CD14-positive monocyte (primary cell): ENCODE measurements around the gene TMEM167B. TPM values are rescaled to one million over a fixed set of nuclear protein-coding genes. Genes with fewer than 3 reads are reported as not detected.

Source experiments
- DNase-seq, 3 donors: peaks; one replicate each; pipeline ENCODE4 v3.0.0-alpha.2; 2011 to 2022
- H2AFZ ChIP-seq: 2 replicates; pipeline ENCODE4 v1.6.0; 2012; ENCODE audit warnings: mild to moderate bottlenecking, low read depth, low read length, inconsistent platforms; ENCODE audit not compliant: insufficient read depth, poor library complexity, severe bottlenecking
- H3K27ac ChIP-seq, 2 donors: 1 replicate in 1 of 2; 2 replicates in 1 of 2; pipeline ENCODE4 v1.5.1; 2012 to 2013; ENCODE audit warnings: low read length in 2 of 2, control low read depth in 1 of 2, inconsistent platforms in 1 of 2, low read depth in 1 of 2, mild to moderate bottlenecking in 1 of 2
- H3K27me3 ChIP-seq, 2 donors: one replicate each; pipeline versions ENCODE4 v1.6.0 to v1.6.1; 2011 to 2013; ENCODE audit warnings: low read length in 2 of 2; ENCODE audit not compliant: control insufficient read depth in 2 of 2, insufficient read depth in 2 of 2
- H3K36me3 ChIP-seq, 2 donors: replicated peaks in 1 of 2; 1 replicate in 1 of 2; 2 replicates in 1 of 2; pipeline versions ENCODE4 v1.5.1 to v1.6.1; 2012 to 2013; ENCODE audit warnings: low read length in 2 of 2, control low read depth in 1 of 2, inconsistent platforms in 1 of 2, mild to moderate bottlenecking in 1 of 2; ENCODE audit not compliant: insufficient read depth in 2 of 2, control insufficient read depth in 1 of 2
- H3K4me1 ChIP-seq, 2 donors: 1 replicate in 1 of 2; 2 replicates in 1 of 2; pipeline versions ENCODE4 v1.5.1 to v1.6.1; 2012 to 2013; ENCODE audit warnings: low read length in 2 of 2, control low read depth in 1 of 2, inconsistent platforms in 1 of 2, mild to moderate bottlenecking in 1 of 2, moderate library complexity in 1 of 2; ENCODE audit not compliant: insufficient read depth in 2 of 2, control insufficient read depth in 1 of 2
- H3K4me2 ChIP-seq: replicated peaks from 2 replicates; pipeline ENCODE3; 2012; ENCODE audit warnings: low read length, moderate library complexity, mild to moderate bottlenecking; ENCODE audit not compliant: poor library complexity, severe bottlenecking; ENCODE audit errors: extremely low read depth
- H3K4me3 ChIP-seq, 3 experiments: fragments of 200-600 bp in 1 of 3; sonication (generic) in 1 of 3; replicated peaks in 1 of 3; 1 replicate in 2 of 3; 2 replicates in 1 of 3; pipeline ENCODE4 v1.5.1; 2011 to 2013; ENCODE audit warnings: low read length in 3 of 3, mild to moderate bottlenecking in 3 of 3, control low read depth in 2 of 3, low read depth in 2 of 3, inconsistent platforms in 1 of 3, moderate library complexity in 1 of 3
- H3K79me2 ChIP-seq: 2 replicates; pipeline ENCODE4 v1.6.0; 2012; ENCODE audit warnings: mild to moderate bottlenecking, control low read depth, inconsistent platforms, low read length, moderate library complexity; ENCODE audit not compliant: insufficient read depth
- H3K9ac ChIP-seq: 2 replicates; pipeline ENCODE4 v1.6.0; 2017; ENCODE audit warnings: low read length, mild to moderate bottlenecking; ENCODE audit not compliant: insufficient read depth, poor library complexity, severe bottlenecking
- H3K9me3 ChIP-seq, 2 donors: replicated peaks in 1 of 2; 1 replicate in 1 of 2; 2 replicates in 1 of 2; pipeline versions ENCODE4 v1.5.1 to v1.6.1; 2012 to 2013; ENCODE audit warnings: low read length in 2 of 2, control low read depth in 1 of 2; ENCODE audit not compliant: control insufficient read depth in 1 of 2, insufficient read depth in 1 of 2
- H4K20me1 ChIP-seq: 2 replicates; pipeline ENCODE4 v1.6.0; 2012; ENCODE audit warnings: mild to moderate bottlenecking, low read length, control low read depth, moderate library complexity; ENCODE audit not compliant: insufficient read depth
- H3K27ac Mint-ChIP-seq, 7 donors: one replicate each; pipeline ENCODE4 v1.8.0; 2020; ENCODE audit warnings: mild to moderate bottlenecking in 7 of 7, mixed read lengths in 7 of 7, moderate library complexity in 6 of 7, inconsistent platforms in 2 of 7
- H3K27me3 Mint-ChIP-seq, 3 donors: one replicate each; pipeline ENCODE4 v1.8.0; 2021 to 2022; ENCODE audit warnings: low read depth in 3 of 3, mild to moderate bottlenecking in 3 of 3, mixed read lengths in 3 of 3, moderate library complexity in 3 of 3, inconsistent platforms in 1 of 3
- H3K36me3 Mint-ChIP-seq, 2 donors: one replicate each; pipeline ENCODE4 v1.8.0; 2020; ENCODE audit warnings: mixed read lengths in 2 of 2, inconsistent platforms in 1 of 2, mild to moderate bottlenecking in 1 of 2
- H3K4me1 Mint-ChIP-seq: one replicate; pipeline ENCODE4 v1.8.0; 2020; ENCODE audit warnings: mild to moderate bottlenecking, mixed read lengths
- H3K4me3 Mint-ChIP-seq, 2 donors: one replicate each; pipeline ENCODE4 v1.8.0; 2020; ENCODE audit warnings: mild to moderate bottlenecking in 2 of 2, mixed read lengths in 2 of 2, moderate library complexity in 1 of 2
- H3K9me3 Mint-ChIP-seq, 7 donors: one replicate each; pipeline ENCODE4 v1.8.0; 2020 to 2022; ENCODE audit warnings: mixed read lengths in 7 of 7, mild to moderate bottlenecking in 6 of 7, moderate library complexity in 6 of 7, inconsistent platforms in 2 of 7
- WGBS: methylation state at CpG from one replicate; pipeline ENCODE4 v1.1.5; 2013; ENCODE audit warnings: missing lambda C conversion rate; ENCODE audit not compliant: insufficient coverage; 5-methylcytosine and 5-hydroxymethylcytosine counted together
- intact Hi-C, 2 donors: fragments of 100-400 bp; cut with micrococcal nuclease; formaldehyde crosslinking; loops; one replicate each; pipeline versions ENCODE4 v1.15.0 to v1.15.1; 2023
- polyA plus RNA-seq, 3 donors: library from polyadenylated mRNA; depleted of rRNA in 1 of 3; unstranded in 2 of 3; stranded (reverse) in 1 of 3; fragments of 300-500 nt in 2 of 3; fragments of >200 nt in 1 of 3; fragmentation: Illumina TruSeq in 2 of 3; gene quantifications; 1 replicate in 2 of 3; 2 replicates in 1 of 3; pipeline ENCODE4 v1.2.3, GENCODE V29; 2012 to 2021
- TF ChIP-seq, protein P1 (sequence below): fragments of 200-600 bp; IDR thresholded peaks from one replicate; pipeline ENCODE4 v1.8.0; 2022; ENCODE audit warnings: antibody characterized with exemption, mild to moderate bottlenecking

TMEM167B gene
- polyA plus RNA-seq, 3 donors: 39.2 to 50.8 (median 43.3) TPM

DNA sequence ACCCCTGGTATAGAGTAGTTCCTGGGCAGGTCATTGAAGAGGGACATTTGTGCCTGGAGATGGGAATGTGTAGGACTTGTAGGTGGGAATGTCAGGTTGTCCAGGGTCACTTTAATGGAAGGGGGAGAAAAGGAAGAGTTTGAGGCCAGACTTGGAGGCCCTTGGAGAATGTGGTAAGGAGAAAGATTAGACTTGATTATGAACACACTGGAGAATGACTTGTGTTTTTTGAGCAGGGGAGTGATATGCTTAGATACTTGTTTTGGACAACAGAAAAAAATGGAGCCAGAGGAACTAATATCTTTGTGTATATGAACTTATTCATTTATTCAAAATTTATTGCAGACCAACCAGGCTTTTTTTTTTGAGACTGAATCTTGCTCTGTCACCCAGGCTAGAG, 41.2 kb downstream of the TMEM167B start:
- TF ChIP-seq, protein P1, sequence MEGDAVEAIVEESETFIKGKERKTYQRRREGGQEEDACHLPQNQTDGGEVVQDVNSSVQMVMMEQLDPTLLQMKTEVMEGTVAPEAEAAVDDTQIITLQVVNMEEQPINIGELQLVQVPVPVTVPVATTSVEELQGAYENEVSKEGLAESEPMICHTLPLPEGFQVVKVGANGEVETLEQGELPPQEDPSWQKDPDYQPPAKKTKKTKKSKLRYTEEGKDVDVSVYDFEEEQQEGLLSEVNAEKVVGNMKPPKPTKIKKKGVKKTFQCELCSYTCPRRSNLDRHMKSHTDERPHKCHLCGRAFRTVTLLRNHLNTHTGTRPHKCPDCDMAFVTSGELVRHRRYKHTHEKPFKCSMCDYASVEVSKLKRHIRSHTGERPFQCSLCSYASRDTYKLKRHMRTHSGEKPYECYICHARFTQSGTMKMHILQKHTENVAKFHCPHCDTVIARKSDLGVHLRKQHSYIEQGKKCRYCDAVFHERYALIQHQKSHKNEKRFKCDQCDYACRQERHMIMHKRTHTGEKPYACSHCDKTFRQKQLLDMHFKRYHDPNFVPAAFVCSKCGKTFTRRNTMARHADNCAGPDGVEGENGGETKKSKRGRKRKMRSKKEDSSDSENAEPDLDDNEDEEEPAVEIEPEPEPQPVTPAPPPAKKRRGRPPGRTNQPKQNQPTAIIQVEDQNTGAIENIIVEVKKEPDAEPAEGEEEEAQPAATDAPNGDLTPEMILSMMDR: no peak
- H3K27me3 Mint-ChIP-seq: peaks cover 0 to 4% (median 1%) of the 10 kb centered on the region in 3 donors
- Histone ChIP-seq H4K20me1 (no peaks in the 10 kb centered on the region), H3K9me3 (no peaks in the 10 kb centered on the region), H2AFZ (no peak overlapping the region), H3K9ac (no peak overlapping the region), H3K27ac (no peak overlapping the region), H3K4me2 (no peak overlapping the region), H3K4me1 (peaks cover 22 to 26% of the 10 kb centered on the region in 2 donors), H3K4me3 (no peak overlapping the region), H3K27me3 (no peaks in the 10 kb centered on the region), H3K79me2 (no peaks in the 10 kb centered on the region), H3K36me3 (no peaks in the 10 kb centered on the region)
- H3K36me3 Mint-ChIP-seq: no peaks in the 10 kb centered on the region
- intact Hi-C loops: no loop called here
- H3K4me3 Mint-ChIP-seq: no peak overlapping the region
- peak overlapping the region in 1 of 7 donors; percentile 1 for H3K27ac Mint-ChIP-seq
- H3K4me1 Mint-ChIP-seq: peaks cover 29% of the 10 kb centered on the region
- H3K9me3 Mint-ChIP-seq: no peaks in the 10 kb centered on the region
- no peak for DNase-seq

DNA sequence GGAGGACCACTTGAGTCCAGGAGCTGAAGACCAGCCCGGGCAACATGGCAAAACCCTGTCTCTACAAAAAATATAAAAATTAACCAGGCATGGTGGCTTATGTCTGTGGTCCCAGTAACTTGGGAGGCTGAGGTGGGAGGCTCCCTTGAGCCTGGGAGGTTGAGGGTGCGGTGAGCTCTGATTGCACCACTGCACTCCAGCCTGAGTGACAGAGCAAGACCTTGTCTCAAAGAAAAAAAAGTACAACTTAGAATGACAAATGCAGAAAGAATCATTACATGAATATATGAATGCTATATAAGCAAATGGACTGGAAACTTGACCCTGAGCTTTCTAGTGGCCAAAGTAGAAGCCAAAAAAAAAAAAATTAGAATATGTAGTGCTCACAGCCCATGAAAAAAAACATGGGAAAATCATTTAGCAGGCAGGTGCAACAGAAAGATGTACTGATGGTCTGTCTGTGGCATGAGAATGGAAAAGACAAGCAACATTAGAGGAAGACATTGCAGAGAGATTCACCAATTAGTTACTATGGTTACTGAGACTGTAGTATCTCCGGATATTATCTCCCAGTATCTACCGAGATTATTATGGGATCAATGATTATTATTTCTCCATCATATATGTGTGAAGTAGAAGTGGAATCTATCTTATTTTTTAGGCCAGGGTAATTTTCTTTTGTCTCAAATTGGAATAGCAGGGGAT, 42.6 kb downstream of the TMEM167B start:
- Mint-ChIP-seq H3K27ac (peak overlapping the region; percentile 51 to 88 (median 69)), H3K9me3 (no peaks in the 10 kb centered on the region), H3K27me3 (peaks cover 0 to 4% (median 1%) of the 10 kb centered on the region in 3 donors), H3K36me3 (no peaks in the 10 kb centered on the region), H3K4me1 (peaks cover 34% of the 10 kb centered on the region), H3K4me3 (peak overlapping the region in 1 of 2 donors; percentile 59)
- H3K9me3 ChIP-seq: no peaks in the 10 kb centered on the region
- no CpG with 5 or more reads among the region's 4 CpGs for WGBS
- TF ChIP-seq, protein P1: no peak
- H3K4me3 ChIP-seq: peak overlapping the region in 1 of 3 experiments; percentile 52
- intact Hi-C loops: no loop called here
- peaks cover 24 to 30% of the 10 kb centered on the region in 2 donors for H3K4me1 ChIP-seq
- peak overlapping the region; percentile 51 for H3K4me2 ChIP-seq
- peak overlapping the region in 1 of 2 donors; percentile 60 for H3K27ac ChIP-seq
- no peaks in the 10 kb centered on the region for H4K20me1 ChIP-seq
- no peaks in the 10 kb centered on the region for H3K79me2 ChIP-seq
- no peak for DNase-seq
- no peaks in the 10 kb centered on the region for H3K36me3 ChIP-seq
- H3K27me3 ChIP-seq: no peaks in the 10 kb centered on the region
- H2AFZ ChIP-seq: no peak overlapping the region
- no peak overlapping the region for H3K9ac ChIP-seq
